Caco-2 (cell line): ENCODE measurements around the gene ZNF646. TPM values are rescaled to one million over a fixed set of nuclear protein-coding genes. Genes with fewer than 3 reads are reported as not detected.

Source experiments
- BruUV-seq: library from RNA; stranded (reverse); fragments of 400-500 nt; replicated peaks from 2 replicates; lab custom pipeline; 2021; lab: Mats Ljungman, UMichigan
- CTCF ChIA-PET: fragments of 300-600 bp; sonication (Branson Sonifier 250); formaldehyde crosslinking; loops from one replicate; lab custom pipeline; 2022; ENCODE audit warnings: antibody characterized with exemption; lab: Charles Lee
- POLR2A ChIA-PET: fragments of 300-600 bp; sonication (Branson Sonifier 250); formaldehyde crosslinking; loops from one replicate; lab custom pipeline; 2022; ENCODE audit warnings: antibody characterized with exemption; lab: Charles Lee
- DNase-seq, 2 experiments: peaks; one replicate each; pipeline versions ENCODE4 v3.0.0 to v3.0.0-alpha.2; 2020 to 2022
- H3K27me3 ChIP-seq: replicated peaks from 2 replicates; pipeline ENCODE4 v1.6.0; 2011; ENCODE audit warnings: low read length; ENCODE audit not compliant: control insufficient read depth, insufficient read depth
- H3K36me3 ChIP-seq: 2 replicates; pipeline ENCODE4 v1.5.1; 2011; ENCODE audit warnings: low read length; ENCODE audit not compliant: control insufficient read depth, insufficient read depth
- H3K4me1 ChIP-seq: fragments of 250-450 bp; sonication (Bioruptor Pico); 2 replicates; pipeline ENCODE4 v1.5.1; 2020; ENCODE audit warnings: mild to moderate bottlenecking
- H3K4me3 ChIP-seq: 2 replicates; pipeline ENCODE4 v1.5.1; 2011; ENCODE audit warnings: low read depth, mild to moderate bottlenecking, control low read depth, low read length
- H3K9me3 ChIP-seq: fragments of 250-450 bp; sonication (Bioruptor Pico); 2 replicates; pipeline ENCODE4 v1.5.1; 2020; ENCODE audit warnings: mild to moderate bottlenecking, moderate library complexity
- H3K27ac Mint-ChIP-seq: one replicate; pipeline ENCODE4 v1.8.0; 2022; ENCODE audit warnings: mixed read lengths; ENCODE audit not compliant: unreplicated experiment
- H3K27me3 Mint-ChIP-seq: one replicate; pipeline ENCODE4 v1.8.0; 2022; ENCODE audit warnings: mixed read lengths; ENCODE audit not compliant: insufficient read depth, unreplicated experiment
- H3K36me3 Mint-ChIP-seq: one replicate; pipeline ENCODE4 v1.8.0; 2022; ENCODE audit warnings: mild to moderate bottlenecking, mixed read lengths; ENCODE audit not compliant: insufficient read depth, unreplicated experiment
- H3K4me1 Mint-ChIP-seq: one replicate; pipeline ENCODE4 v1.8.0; 2022; ENCODE audit warnings: low read depth, mixed read lengths; ENCODE audit not compliant: unreplicated experiment
- H3K4me3 Mint-ChIP-seq: one replicate; pipeline ENCODE4 v1.8.0; 2022; ENCODE audit warnings: mild to moderate bottlenecking, moderate library complexity, mixed read lengths; ENCODE audit not compliant: unreplicated experiment
- H3K9me3 Mint-ChIP-seq: one replicate; pipeline ENCODE4 v1.8.0; 2022; ENCODE audit warnings: mixed read lengths; ENCODE audit not compliant: unreplicated experiment
- CTCF ChIP-seq, 2 experiments: fragments of 200-600 bp in 1 of 2; IDR thresholded peaks; 1 replicate in 1 of 2; 2 replicates in 1 of 2; pipeline versions ENCODE4 v1.5.1 to v1.8.0; 2011 to 2022; ENCODE audit warnings: antibody characterized with exemption in 1 of 2, control low read depth in 1 of 2, inconsistent platforms in 1 of 2, low read depth in 1 of 2, low read length in 1 of 2, mild to moderate bottlenecking in 1 of 2, moderate library complexity in 1 of 2; ENCODE audit not compliant: insufficient read depth in 1 of 2, severe bottlenecking in 1 of 2, unreplicated experiment in 1 of 2
- intact Hi-C: fragments of 100-400 bp; cut with micrococcal nuclease; formaldehyde crosslinking; loops from one replicate; pipeline ENCODE4 v1.10.0; 2022; ENCODE audit not compliant: unreplicated experiment
- total RNA-seq: library from RNA; stranded (reverse); gene quantifications from 2 replicates; pipeline ENCODE4 v1.2.3, GENCODE V29; 2022

Gene ZNF646
- total RNA-seq, 1 experiment from 2014 or later, result 17.2 TPM

- Mint-ChIP-seq H3K27me3 (no peaks in the 10 kb centered on the region), H3K36me3 (peaks cover 38% of the 10 kb centered on the region), H3K4me1 (no peaks in the 10 kb centered on the region), H3K9me3 (no peaks in the 10 kb centered on the region), H3K4me3 (no peak overlapping the region), H3K27ac (no peak overlapping the region)
- no peak for DNase-seq
- BruUV-seq, result no TSS peak
- H3K9me3 ChIP-seq, result no peaks in the 10 kb centered on the region
- H3K36me3 ChIP-seq, result no peaks in the 10 kb centered on the region
- no peak overlapping the region for H3K4me3 ChIP-seq
- no peaks in the 10 kb centered on the region for H3K4me1 ChIP-seq
- ChIA-PET POLR2A (no interaction called here), CTCF (no interaction called here)
- intact Hi-C loops, result no loop called here
- TF ChIP-seq CTCF (IDR thresholded peaks at IDR 0.05; ENCODE audit: insufficient read depth in 1 of 2, low read depth in 1 of 2, low read length in 1 of 2, severe bottlenecking in 1 of 2, unreplicated experiment in 1 of 2), result no peak
- no peaks in the 10 kb centered on the region for H3K27me3 ChIP-seq
These were observed 9.8 kb downstream of the ZNF646 start for GRCh38 chr16:31083981-31084380.

GRCh38 chr16:31084584-31085302, 10.5 kb downstream of the ZNF646 start:
- Mint-ChIP-seq H3K36me3 (peaks cover 38% of the 10 kb centered on the region), H3K9me3 (no peaks in the 10 kb centered on the region), H3K27ac (no peak overlapping the region), H3K4me3 (no peak overlapping the region), H3K27me3 (no peaks in the 10 kb centered on the region), H3K4me1 (no peaks in the 10 kb centered on the region)
- intact Hi-C loops, result no loop called here
- H3K4me3 ChIP-seq, result no peak overlapping the region
- no peak for DNase-seq
- ChIA-PET CTCF (interaction anchor here (0.9 kb wide), 1 partner anchor 57 kb away, joined by 4 read pairs; no protein-coding TSS in a partner anchor), POLR2A (interaction anchor here (0.6 to 0.9 kb wide), 2 partner anchors 33 to 77 kb away, joined by 3 read pairs; partner anchors contain the start of gene KAT8)
- H3K4me1 ChIP-seq, result no peaks in the 10 kb centered on the region
- no peaks in the 10 kb centered on the region for H3K9me3 ChIP-seq
- TF ChIP-seq CTCF (IDR thresholded peaks at IDR 0.05; ENCODE audit: insufficient read depth in 1 of 2, low read depth in 1 of 2, low read length in 1 of 2, severe bottlenecking in 1 of 2, unreplicated experiment in 1 of 2), result no peak
- no peaks in the 10 kb centered on the region for H3K27me3 ChIP-seq
- BruUV-seq, result no TSS peak
- no peaks in the 10 kb centered on the region; the same call in 1 of the 2 replicates for H3K36me3 ChIP-seq

GRCh38 chr16:31085411-31085810, 11.2 kb downstream of the ZNF646 start:
- H3K27me3 Mint-ChIP-seq, result no peaks in the 10 kb centered on the region
- no peak overlapping the region for H3K27ac Mint-ChIP-seq
- H3K4me3 Mint-ChIP-seq, result no peak overlapping the region
- TF ChIP-seq CTCF (IDR thresholded peaks at IDR 0.05; ENCODE audit: insufficient read depth in 1 of 2, low read depth in 1 of 2, low read length in 1 of 2, severe bottlenecking in 1 of 2, unreplicated experiment in 1 of 2), result no peak
- BruUV-seq, result no TSS peak
- H3K9me3 ChIP-seq, result no peaks in the 10 kb centered on the region
- no peak for DNase-seq
- no peaks in the 10 kb centered on the region for H3K9me3 Mint-ChIP-seq
- no peaks in the 10 kb centered on the region; the same call in 1 of the 2 replicates for H3K36me3 ChIP-seq
- no peaks in the 10 kb centered on the region for H3K27me3 ChIP-seq
- ChIA-PET CTCF (interaction anchor here (0.9 kb wide), 1 partner anchor 56 kb away, joined by 4 read pairs; no protein-coding TSS in a partner anchor), POLR2A (interaction anchor here (0.6 kb wide), 1 partner anchor 77 kb away, joined by 3 read pairs; no protein-coding TSS in a partner anchor)
- peaks cover 32% of the 10 kb centered on the region for H3K36me3 Mint-ChIP-seq
- intact Hi-C loops, result no loop called here
- H3K4me1 Mint-ChIP-seq, result no peaks in the 10 kb centered on the region
- no peaks in the 10 kb centered on the region for H3K4me1 ChIP-seq
- H3K4me3 ChIP-seq, result no peak overlapping the region
